Glutamatergic neuron (in vitro differentiated cells): ENCODE measurements around the gene GFY. TPM values are rescaled to one million over a fixed set of nuclear protein-coding genes. Genes with fewer than 3 reads are reported as not detected.
A peak's percentile ranks its signal among the peaks of the same experiment; 100 is the strongest.

ENCODE experiments used
- DNase-seq: peaks from one replicate; pipeline ENCODE4 v3.0.0; 2022
- H3K27ac Mint-ChIP-seq: one replicate; pipeline ENCODE4 v1.8.0; 2020; ENCODE audit warnings: mild to moderate bottlenecking, mixed read lengths, inconsistent platforms; ENCODE audit not compliant: unreplicated experiment
- H3K27me3 Mint-ChIP-seq: one replicate; pipeline ENCODE4 v1.8.0; 2020; ENCODE audit warnings: mild to moderate bottlenecking, moderate library complexity, mixed read lengths, inconsistent platforms; ENCODE audit not compliant: unreplicated experiment
- H3K36me3 Mint-ChIP-seq: one replicate; pipeline ENCODE4 v1.8.0; 2020; ENCODE audit warnings: mild to moderate bottlenecking, mixed read lengths, inconsistent platforms; ENCODE audit not compliant: unreplicated experiment
- H3K4me1 Mint-ChIP-seq: one replicate; pipeline ENCODE4 v1.8.0; 2020; ENCODE audit warnings: mild to moderate bottlenecking, low read depth, mixed read lengths, inconsistent platforms; ENCODE audit not compliant: unreplicated experiment
- H3K4me3 Mint-ChIP-seq: one replicate; pipeline ENCODE4 v1.8.0; 2020; ENCODE audit warnings: mild to moderate bottlenecking, mixed read lengths, inconsistent platforms; ENCODE audit not compliant: unreplicated experiment
- H3K9me3 Mint-ChIP-seq: one replicate; pipeline ENCODE4 v1.8.0; 2020; ENCODE audit warnings: mild to moderate bottlenecking, moderate library complexity, mixed read lengths, inconsistent platforms; ENCODE audit not compliant: unreplicated experiment
- total RNA-seq: library from RNA; stranded (reverse); fragmentation: NEBNext Ultra II Directional; extraction: Animal tissue kit (Norgen Biotek cat#: 25700); gene quantifications from one replicate; pipeline ENCODE4 v1.2.1, GENCODE V29; 2021; ENCODE audit not compliant: unreplicated experiment
- TF ChIP-seq, protein P1 (sequence below): fragments of 200-600 bp; sonication (generic); IDR thresholded peaks from one replicate; pipeline ENCODE4 v1.5.0; 2021; ENCODE audit not compliant: partially characterized antibody, unreplicated experiment

The GFY gene
- total RNA-seq, 1 donor from 2014 or later, result 0.88 TPM

DNA sequence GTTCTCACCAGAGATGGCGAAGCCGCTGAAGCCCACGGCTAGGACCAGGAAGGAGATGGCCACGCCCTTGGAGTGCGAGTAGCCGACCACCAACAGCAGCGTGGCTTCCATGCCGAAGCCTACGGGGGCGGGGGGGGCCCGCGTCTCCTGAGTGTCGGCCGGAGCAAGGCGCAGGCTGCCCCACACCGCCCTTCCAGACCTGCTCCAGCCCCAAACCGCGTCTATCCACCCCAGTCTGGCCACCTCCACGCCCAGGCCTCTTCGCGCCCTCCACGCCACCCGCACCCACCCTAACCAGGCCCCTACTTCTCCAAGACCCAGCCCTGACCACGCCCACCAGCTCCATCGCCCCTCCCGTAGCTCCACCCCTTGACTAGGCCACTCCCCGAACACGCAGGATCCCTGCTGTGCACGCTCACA lies 6.2 kb downstream of the GFY start:
- H3K4me1 Mint-ChIP-seq, result peaks cover 29% of the 10 kb centered on the region
- no peak overlapping the region for H3K27ac Mint-ChIP-seq

DNA sequence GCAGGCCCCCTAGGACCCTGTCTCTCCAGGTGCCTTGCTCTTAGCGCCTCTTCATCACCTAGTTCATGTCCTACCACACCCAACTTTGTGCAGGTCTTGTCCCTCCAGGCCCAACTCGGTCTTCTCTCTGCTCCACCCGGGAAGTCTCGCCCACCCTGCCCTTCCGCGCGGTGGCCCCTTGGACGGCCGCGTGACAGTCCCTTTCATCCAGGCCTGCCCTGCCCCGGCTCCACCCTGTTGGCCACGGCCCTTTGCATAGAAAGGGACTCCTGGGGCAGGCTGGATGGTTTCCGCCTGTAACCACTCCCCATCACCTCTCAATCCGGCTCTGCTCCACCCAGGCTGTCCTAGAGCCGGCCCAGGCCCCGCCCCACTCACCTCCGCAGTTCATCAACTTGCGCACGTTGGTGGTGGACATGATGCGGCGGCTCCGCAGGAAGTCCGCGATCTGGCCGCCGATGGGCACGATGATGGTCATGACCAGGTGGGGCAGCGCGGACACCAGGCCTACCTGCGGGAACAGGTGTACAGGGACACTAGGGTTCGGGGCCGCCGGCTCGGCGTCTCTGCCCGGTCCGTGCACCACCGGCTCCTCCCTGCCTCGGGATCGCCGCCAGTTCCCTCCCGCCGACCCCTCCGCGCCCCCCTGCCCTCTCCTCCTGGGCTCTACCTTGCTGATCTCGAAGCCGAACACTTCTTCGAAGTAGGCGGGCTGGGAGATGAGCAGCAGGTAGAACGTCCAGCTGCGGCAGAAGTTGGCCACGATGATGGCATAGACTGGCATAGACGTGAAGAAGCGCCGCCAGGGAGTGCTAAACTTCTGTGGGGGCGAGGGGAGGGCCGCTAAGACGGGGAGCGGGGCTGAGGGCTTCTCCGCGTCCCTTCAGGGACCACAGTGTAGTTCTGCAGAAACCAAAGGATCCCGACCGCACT lies 7.2 kb downstream of the GFY start:
- Mint-ChIP-seq H3K27me3 (peaks cover 31% of the 10 kb centered on the region), H3K36me3 (peaks cover 20% of the 10 kb centered on the region), H3K4me1 (peaks cover 28% of the 10 kb centered on the region), H3K4me3 (peak overlapping the region; percentile 20), H3K9me3 (peaks cover 18% of the 10 kb centered on the region), H3K27ac (no peak overlapping the region)
- no peak for DNase-seq
- TF ChIP-seq, protein P1, sequence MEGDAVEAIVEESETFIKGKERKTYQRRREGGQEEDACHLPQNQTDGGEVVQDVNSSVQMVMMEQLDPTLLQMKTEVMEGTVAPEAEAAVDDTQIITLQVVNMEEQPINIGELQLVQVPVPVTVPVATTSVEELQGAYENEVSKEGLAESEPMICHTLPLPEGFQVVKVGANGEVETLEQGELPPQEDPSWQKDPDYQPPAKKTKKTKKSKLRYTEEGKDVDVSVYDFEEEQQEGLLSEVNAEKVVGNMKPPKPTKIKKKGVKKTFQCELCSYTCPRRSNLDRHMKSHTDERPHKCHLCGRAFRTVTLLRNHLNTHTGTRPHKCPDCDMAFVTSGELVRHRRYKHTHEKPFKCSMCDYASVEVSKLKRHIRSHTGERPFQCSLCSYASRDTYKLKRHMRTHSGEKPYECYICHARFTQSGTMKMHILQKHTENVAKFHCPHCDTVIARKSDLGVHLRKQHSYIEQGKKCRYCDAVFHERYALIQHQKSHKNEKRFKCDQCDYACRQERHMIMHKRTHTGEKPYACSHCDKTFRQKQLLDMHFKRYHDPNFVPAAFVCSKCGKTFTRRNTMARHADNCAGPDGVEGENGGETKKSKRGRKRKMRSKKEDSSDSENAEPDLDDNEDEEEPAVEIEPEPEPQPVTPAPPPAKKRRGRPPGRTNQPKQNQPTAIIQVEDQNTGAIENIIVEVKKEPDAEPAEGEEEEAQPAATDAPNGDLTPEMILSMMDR, result no peak

More for the DNA sequence above, 6.2 kb downstream of the GFY start:
- no peak for DNase-seq
- Mint-ChIP-seq H3K9me3 (peaks cover 21% of the 10 kb centered on the region), H3K36me3 (peaks cover 20% of the 10 kb centered on the region), H3K4me3 (no peak overlapping the region), H3K27me3 (peaks cover 33% of the 10 kb centered on the region)
- TF ChIP-seq, protein P1, result no peak

DNA sequence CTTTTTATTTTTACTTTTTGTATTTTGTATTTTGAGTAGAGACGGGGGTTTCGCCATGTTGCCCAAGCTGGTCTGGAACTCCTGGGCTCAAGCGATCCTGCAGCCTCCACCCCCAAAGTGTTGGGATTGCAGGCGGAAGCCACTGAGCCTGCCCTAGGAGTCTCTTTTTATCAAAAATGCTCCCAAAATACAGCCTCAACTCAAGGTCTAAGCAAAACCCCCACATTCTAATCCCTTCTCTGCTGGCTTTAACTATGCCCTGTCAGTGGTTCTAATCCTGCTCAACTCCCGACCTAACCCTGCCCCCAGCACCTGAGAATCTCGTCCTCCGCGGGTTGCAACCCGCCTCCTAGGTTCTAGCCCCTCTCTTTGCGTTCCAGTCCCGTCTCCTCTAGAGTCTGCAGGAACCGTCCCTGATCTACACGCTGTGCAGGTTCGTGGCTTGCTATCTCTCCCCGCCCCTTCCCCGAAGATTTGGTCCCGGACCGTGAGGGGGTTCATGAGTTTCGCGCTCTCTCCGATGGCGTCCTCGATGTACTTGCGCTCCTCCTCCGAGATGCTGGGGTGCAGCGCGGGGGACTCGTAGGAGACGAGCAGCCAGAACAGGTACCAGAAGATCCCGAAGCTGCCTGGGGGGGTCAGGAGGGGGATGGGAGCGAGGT lies 8.2 kb downstream of the GFY start:
- peaks cover 31% of the 10 kb centered on the region for H3K4me1 Mint-ChIP-seq
- H3K27ac Mint-ChIP-seq, result peak overlapping the region; percentile 59
- peaks cover 13% of the 10 kb centered on the region for H3K9me3 Mint-ChIP-seq
- DNase-seq, result no peak
- TF ChIP-seq, protein P1, result no peak
- H3K27me3 Mint-ChIP-seq, result peaks cover 30% of the 10 kb centered on the region
- H3K4me3 Mint-ChIP-seq, result peak overlapping the region; percentile 25
- H3K36me3 Mint-ChIP-seq, result peaks cover 20% of the 10 kb centered on the region

DNA sequence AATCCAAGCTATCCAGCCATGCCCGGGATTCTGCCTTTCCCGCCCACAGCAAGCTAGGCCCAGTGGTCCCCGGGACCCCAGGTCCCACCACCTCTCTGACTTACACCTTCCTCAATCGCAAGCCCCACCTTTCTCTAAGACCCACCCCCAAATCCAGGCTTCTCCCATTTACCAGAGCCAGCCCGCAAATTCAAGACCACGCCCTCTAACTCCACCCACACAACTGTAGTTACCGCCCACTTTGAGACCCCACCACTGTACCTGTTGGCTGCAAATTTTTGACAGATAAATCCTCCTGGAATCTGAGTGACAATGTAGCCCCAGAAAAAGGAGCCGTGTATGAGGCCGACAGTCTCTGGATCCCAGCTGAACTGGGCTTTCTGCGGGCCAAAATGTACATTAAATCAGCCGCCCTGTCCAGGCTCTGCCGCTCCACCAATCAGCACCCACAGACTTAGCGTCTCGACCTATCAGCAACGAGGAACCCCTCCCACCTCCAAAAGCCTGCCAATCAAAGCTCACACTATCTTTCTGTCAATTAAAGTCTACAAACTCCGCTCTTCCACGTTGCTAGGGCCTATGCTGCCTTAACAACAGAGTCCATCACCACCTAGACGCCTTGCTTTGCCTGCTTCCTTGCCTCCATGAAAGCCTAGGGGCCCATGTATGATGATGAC lies 9.9 kb downstream of the GFY start:
- H3K27me3 Mint-ChIP-seq, result peaks cover 22% of the 10 kb centered on the region
- peaks cover 14% of the 10 kb centered on the region for H3K36me3 Mint-ChIP-seq
- peak overlapping the region; percentile 60 for H3K27ac Mint-ChIP-seq
- peaks cover 15% of the 10 kb centered on the region for H3K9me3 Mint-ChIP-seq
- TF ChIP-seq, protein P1, result no peak
- H3K4me1 Mint-ChIP-seq, result peaks cover 33% of the 10 kb centered on the region
- DNase-seq, result no peak
- H3K4me3 Mint-ChIP-seq, result peak overlapping the region; percentile 98
